GM18870 (cell line): ENCODE measurements around the gene FCRL2.
"Not testable (repeated sequence)": the region's sequence is repeated elsewhere in the genome, so short reads cannot be mapped to it uniquely, and the experiment has no call there.

Experiments used
- ATAC-seq: cut with Tn5 transposase; IDR thresholded peaks from one replicate; pipeline ENCODE4 v1.9.1; 2021; ENCODE audit warnings: moderate library complexity; ENCODE audit not compliant: unreplicated experiment

The FCRL2 gene

DNA sequence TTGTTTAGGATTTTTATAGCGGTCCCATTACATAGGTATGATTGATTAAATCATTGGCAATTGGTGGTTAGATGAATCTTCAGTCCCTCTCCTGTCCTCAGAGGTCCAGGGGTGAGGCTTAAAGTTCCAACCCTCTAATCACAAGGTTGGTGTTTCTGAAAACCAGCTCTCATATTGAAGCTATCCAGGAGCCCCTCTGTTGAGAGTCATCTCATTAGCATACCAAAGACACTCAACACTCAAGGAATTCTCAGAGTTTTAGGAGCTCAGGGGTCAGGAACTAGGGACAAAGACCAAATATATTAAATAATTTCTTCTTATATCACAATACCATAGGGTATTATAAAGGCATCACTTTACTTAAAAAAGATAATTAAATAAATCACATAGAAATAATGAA, 23.3 kb downstream of the FCRL2 start:
- no peak for ATAC-seq

GRCh38 chr1:157751283-157751682, 25.6 kb downstream of the FCRL2 start:
- ATAC-seq, result no peak

GRCh38 chr1:157748262-157748817, 28.6 kb downstream of the FCRL2 start:
- no peak for ATAC-seq

DNA sequence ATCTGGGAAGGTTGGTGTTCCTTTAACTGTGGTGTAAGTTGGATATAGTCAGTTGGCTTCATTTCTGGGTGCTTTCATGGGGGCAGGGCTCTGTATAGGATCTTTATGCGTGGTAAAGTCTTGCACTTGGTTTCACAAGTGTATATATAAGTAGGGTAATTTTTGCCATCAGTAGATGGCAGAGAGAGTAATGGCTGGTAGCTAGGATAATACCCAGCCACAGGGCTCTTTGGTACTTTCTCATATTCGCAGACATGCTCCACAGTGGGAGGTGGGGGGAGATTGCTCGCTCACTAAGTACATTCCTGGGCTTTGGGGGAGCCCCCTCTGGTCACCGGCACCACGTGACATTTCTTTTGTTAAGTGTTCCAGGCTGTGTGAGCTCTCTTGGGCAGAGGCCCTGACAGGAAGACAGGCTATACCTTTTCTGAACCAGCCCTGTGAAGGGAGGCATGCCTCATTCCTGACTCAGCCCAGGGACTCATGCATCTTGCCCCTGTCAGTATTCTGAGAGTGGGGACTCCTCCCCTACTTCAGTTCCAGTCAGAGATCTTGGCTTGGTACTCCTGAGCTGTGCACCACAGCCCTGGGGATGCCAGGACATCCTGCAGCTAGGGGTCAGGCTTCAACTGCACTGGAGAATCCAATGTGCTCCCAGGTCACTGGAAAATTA, 37.6 kb downstream of the FCRL2 start:
- no peak for ATAC-seq

DNA sequence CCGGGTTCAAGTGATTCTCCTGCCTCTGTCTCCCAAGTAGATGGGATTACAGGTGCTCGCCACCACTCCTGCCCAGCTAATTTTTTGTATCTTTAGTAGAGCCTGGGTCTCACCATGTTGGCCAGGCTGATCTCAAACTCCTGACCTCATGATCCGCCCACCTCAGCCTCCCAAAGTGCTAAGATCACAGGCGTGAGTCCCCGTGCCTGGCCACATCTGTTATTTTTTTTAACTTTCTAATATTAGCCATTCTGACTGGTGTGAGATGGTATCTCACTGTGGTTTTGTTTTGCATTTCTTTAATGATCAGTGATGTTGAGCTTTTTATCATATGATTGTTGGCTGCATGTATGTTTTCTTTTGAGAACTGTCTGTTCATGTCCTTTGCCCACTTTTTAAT, 40.9 kb downstream of the FCRL2 start:
- ATAC-seq, result not testable (repeated sequence)

DNA sequence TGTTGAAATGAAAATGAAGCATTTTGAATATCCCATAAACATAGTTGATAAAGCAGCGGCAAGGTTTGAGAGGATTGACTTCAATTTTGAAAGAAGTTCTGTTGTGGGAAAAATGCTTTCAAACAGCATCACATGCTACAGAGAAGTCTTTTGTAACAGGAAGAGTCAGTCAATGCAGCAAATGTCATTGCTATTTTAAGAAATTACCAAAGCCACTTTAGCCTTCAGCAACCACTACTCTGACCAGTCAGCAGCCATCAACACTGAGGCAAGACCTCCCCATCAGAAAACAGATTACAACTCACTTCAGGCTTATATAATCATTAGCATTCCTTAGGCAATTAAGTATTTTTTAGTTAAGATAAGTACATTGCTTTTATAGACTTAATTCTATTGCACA, 42.6 kb downstream of the FCRL2 start:
- no peak for ATAC-seq

GRCh38 chr1:157732755-157733154, 44.2 kb downstream of the FCRL2 start:
- ATAC-seq, result no peak

DNA sequence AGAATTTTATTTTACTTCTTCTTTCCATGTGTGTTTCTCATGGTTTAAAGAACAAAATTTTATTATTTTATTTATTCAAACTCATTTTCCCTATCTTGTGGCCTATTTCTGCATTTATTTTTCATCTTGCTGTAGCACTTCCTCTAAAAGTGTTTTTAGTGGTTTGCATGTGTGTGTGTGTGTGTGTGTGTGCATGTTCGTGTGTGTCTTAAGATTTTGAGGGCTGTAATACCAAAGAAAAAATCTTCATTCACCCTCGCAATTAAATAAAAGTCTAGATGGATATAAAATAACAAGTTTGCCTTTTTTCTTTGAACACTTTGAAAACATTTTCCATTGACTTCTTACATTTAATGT, 51.7 kb downstream of the FCRL2 start:
- no peak for ATAC-seq

DNA sequence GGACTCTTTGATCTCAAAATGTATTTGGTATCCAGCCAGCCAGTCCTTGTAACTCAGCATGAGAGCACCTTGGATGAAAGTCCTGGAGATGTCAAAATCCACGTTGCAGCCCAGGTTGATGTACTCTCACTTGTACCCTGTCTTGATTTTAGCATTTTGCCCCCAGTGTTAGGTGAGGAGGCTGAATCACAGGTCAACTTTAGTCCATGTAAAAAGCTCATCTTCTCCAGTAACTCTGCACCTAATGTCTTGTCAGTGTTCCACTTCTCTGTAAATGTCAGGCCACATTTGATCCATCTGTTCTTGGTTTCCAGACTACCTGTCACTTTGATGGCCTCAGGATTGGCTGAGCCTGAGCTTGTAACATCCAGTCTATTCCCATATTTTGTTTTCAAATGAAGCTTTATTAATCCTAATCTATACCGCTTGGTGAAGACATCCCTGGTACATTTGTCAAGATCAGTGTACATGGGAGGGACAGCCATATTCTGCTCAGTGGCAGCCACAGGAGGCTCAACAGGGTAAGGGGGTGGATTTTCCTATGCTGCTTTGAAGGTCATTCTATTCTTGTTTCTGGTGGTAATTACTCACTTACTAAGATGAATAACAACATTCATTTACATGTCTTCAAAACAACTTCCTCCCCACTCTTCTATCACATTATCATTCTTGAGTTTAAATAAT, 52.3 kb downstream of the FCRL2 start:
- no peak for ATAC-seq

DNA sequence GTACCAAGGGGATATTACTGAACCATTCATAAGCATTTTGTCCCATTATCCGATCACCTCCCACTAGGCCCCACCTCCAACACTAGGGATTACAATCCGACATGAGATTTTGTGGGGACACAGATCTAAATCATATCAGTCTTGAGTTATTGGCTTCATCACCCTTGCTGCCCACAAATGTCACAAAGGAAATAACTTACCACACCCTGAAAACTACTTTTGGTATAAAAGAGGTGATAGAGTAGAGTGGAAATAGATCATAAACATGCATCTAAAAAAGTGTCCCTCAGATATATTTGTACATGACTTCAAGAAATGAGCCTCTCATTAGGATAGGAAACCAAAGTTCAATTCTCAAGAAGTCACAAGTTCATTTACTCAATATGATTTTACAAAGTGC, 53.8 kb downstream of the FCRL2 start:
- no peak for ATAC-seq

- ATAC-seq, result no peak
These were observed 54.9 kb downstream of the FCRL2 start for GRCh38 chr1:157721985-157722384.

DNA sequence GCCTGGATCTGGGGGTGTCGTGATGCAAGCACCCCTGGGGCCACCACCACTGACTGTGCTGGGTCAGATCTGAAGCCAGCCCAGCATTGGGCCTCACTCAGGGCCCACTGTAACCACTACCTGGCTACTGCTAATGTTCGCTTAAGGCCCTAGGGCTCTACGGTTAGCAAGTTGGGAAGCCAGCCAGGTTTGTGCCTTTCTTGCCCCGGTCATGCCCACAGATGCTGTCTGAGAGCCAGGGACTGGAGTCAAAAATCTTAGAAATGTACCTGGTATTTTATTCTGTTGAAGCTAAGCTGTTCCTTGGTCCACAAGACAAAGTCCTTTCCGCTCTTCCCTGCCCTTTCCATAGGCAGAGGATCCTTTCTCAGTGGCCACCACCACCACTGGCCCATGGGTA, 61.2 kb downstream of the FCRL2 start:
- ATAC-seq, result no peak

- ATAC-seq, result no peak
These were observed 65.1 kb downstream of the FCRL2 start for GRCh38 chr1:157711802-157712201.

- ATAC-seq, result peak; percentile 47
These were observed 72.1 kb downstream of the FCRL2 start for GRCh38 chr1:157704878-157705277.

DNA sequence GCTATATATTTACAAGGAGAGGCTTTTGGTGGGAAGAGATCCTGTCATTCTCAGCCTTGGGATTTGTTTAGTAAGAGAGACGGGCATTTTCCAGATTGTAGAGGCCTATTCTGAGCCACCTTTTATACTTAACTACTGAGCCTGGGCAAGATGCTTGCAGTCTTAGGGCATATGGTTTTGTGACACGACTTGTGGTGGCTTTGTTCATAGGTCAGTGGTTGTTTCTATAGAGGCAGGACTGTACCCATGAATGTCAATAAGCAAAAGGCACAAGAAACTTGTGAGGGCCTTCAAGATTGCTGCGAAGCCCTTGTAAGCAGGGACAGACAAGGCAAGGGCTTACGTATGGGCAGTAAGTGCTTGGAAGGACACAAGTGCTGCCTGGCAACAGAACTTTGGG, 73.0 kb downstream of the FCRL2 start:
- ATAC-seq, result no peak

DNA sequence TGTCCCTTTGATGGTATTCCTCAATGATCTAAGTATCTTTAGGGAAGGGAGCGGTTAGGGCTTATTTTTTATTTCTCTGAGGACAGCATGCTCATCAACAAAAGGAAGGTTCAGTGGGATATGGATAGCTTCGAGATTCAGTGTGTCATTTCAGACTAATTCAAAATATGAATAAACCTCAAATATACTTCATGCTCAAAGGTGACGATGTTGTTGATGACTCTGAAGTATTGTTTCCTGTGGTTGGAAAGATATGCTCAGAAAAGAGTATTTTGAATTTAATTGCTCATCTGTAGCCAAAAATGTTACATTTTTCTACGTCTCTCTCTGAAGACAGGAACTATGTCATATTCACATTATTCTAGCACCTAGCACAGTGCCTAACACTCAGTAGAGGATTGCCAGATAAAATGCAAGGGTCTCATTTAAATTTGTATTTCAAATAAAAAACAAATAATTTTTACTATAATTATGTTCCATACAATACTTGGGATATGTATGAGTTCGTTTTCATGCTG, 74.6 kb downstream of the FCRL2 start:
- no peak for ATAC-seq

DNA sequence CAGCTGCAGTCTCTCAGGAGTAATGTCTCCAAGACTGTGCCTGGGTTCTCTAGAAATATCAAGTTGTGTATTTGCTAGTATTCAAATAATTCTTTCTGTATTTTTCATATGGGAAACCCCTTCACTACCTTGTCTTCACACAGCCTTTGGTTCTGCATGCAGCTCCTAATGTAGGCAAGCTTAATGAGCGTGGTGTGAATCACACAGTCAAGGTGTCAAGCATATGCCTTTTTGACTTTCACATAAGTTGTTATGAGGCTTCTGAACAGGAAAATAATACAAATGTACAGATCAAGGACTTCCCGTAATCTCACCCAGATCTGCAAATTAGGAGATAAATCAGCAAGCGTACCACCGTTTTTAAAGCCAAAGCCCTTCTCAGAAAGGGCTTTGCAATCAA, 76.2 kb downstream of the FCRL2 start, which contains the start of gene FCRL3:
Gene FCRL3, minus strand, starts transcription at position 38 of the 400 bp plus-strand sequence. CDS start 280 bp downstream, outside the sequence.
- no peak for ATAC-seq

- ATAC-seq, result no peak
These were observed 76.6 kb downstream of the FCRL2 start for GRCh38 chr1:157700305-157700704.

- ATAC-seq, result no peak
These were observed 79.0 kb downstream of the FCRL2 start for GRCh38 chr1:157697781-157698569.

DNA sequence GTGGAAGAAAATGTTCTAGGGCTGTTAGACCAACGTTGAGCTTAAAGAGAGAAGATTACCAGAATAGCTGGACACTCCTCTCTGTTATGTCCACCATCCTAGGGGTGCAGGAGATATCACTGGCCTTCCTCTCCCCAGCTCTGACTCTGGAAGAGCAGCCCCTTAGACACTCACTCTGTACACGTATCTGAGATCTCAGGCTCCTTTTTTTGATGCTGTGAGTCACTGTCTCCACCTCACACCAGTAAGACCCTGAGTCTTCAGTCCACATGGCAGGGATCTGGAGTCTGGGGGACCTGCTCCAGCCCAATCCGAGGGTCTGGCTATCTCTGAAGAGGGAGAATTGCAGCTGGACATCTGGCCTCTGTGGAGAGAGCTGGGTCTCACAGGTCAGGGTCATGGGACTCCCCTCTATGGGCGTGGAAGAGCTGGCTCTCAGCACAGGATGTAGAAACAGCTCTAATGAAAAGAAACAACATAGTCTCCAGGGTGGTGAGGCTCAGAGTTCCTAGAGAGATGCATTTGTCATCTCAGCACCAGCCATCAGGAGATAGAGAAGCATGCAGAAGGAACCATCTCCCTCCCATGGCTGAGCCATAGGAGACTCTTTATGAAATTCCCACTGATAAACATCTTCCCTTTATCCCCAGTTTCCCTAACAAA, 79.8 kb downstream of the FCRL2 start:
- ATAC-seq, result no peak
